K562 (cell line): ENCODE data around the gene FARP1. TPM values are rescaled to one million over a fixed set of nuclear protein-coding genes. Genes with fewer than 3 reads are reported as not detected.

ENCODE experiments used
- ATAC-seq: fragments of 200-7000 bp; cut with Tn5 transposase; 3 replicates; pipeline ENCODE4 v1.9.1; 2020; ENCODE audit warnings: moderate library complexity
- BruUV-seq: library from RNA; stranded (reverse); fragments of 400-500 nt; replicated peaks from 2 replicates; lab custom pipeline; 2021; lab: Mats Ljungman, UMichigan
- CTCF ChIA-PET: fragments of 300-600 bp; formaldehyde crosslinking; extraction: SDS; loops from one replicate; lab custom pipeline; 2021; ENCODE audit warnings: low intra/inter-chr PET ratio; lab: Yijun Ruan, JAX
- POLR2A ChIA-PET: fragments of 300-600, 350-650 bp; sonication (Branson Sonifier 250); formaldehyde crosslinking; extraction: SDS; loops from one replicate; lab custom pipeline; 2021; ENCODE audit warnings: antibody characterized with exemption, inconsistent platforms; lab: Yijun Ruan, JAX
- DNase-seq, 4 experiments: peaks; one replicate each; pipeline versions ENCODE4 v3.0.0 to v3.0.0-alpha.2; 2011 to 2018; ENCODE audit warnings: low spot score in 3 of 4, mixed read lengths in 3 of 4; ENCODE audit errors: extremely low read depth in 1 of 4
- FAIRE-seq: peaks from 2 replicates; lab custom pipeline; 2011; peaks lifted over from hg19 to GRCh38; lab: Jason Lieb, UNC
- H2AFZ ChIP-seq: 2 replicates; pipeline ENCODE4 v1.6.0; 2011; ENCODE audit warnings: low read depth, low read length, control low read depth, inconsistent platforms
- H3K27ac ChIP-seq: fragments of 200-600 bp; 3 replicates; pipeline ENCODE4 v1.8.0; 2011; ENCODE audit warnings: low read depth, mild to moderate bottlenecking, control low read depth, inconsistent platforms, low read length, moderate library complexity, mixed read lengths; ENCODE audit errors: extremely low read depth
- H3K27me3 ChIP-seq, 2 experiments: fragments of 300-600 bp in 1 of 2; 2 replicates in 1 of 2; 3 replicates in 1 of 2; pipeline versions ENCODE4 v1.6.0 to v1.8.0; 2011; ENCODE audit warnings: inconsistent platforms in 2 of 2, low read length in 2 of 2, mild to moderate bottlenecking in 1 of 2, mixed read lengths in 1 of 2, moderate library complexity in 1 of 2; ENCODE audit not compliant: control insufficient read depth in 2 of 2, insufficient read depth in 2 of 2
- H3K36me3 ChIP-seq: fragments of 300-600 bp; 3 replicates; pipeline ENCODE4 v1.8.0; 2011; ENCODE audit warnings: mild to moderate bottlenecking, low read length, inconsistent platforms; ENCODE audit not compliant: control insufficient read depth, insufficient read depth
- H3K4me1 ChIP-seq, 2 experiments: fragments of 200-600 bp in 1 of 2; replicated peaks in 1 of 2; 2 replicates in 1 of 2; 3 replicates in 1 of 2; pipeline versions ENCODE4 v1.5.1 to v1.8.0; 2011; ENCODE audit warnings: inconsistent platforms in 2 of 2, low read length in 2 of 2, mild to moderate bottlenecking in 1 of 2, mixed read lengths in 1 of 2, moderate library complexity in 1 of 2; ENCODE audit not compliant: control insufficient read depth in 2 of 2, insufficient read depth in 2 of 2
- H3K4me2 ChIP-seq: 2 replicates; pipeline ENCODE4 v1.6.1; 2011; ENCODE audit warnings: low read length, control low read depth, inconsistent platforms, mixed read lengths; ENCODE audit not compliant: insufficient read depth
- H3K4me3 ChIP-seq: fragments of 200-600 bp; sonication (generic), shearing (Covaris generic); 2 replicates; pipeline ENCODE4 v1.5.1; 2016; ENCODE audit warnings: control low read depth, inconsistent platforms
- H3K79me2 ChIP-seq: fragments of 200-600 bp; 3 replicates; pipeline ENCODE4 v1.8.0; 2011; ENCODE audit warnings: low read length, inconsistent platforms; ENCODE audit not compliant: control insufficient read depth, insufficient read depth
- H3K9ac ChIP-seq, 2 experiments: 2 replicates each; pipeline versions ENCODE4 v1.6.0 to v1.6.1; 2011; ENCODE audit warnings: low read depth in 2 of 2, low read length in 2 of 2, control low read depth in 1 of 2, inconsistent platforms in 1 of 2, mild to moderate bottlenecking in 1 of 2, mixed read lengths in 1 of 2; ENCODE audit not compliant: insufficient read depth in 1 of 2
- H3K9me1 ChIP-seq: one replicate; pipeline ENCODE4 v1.6.0; 2011; ENCODE audit warnings: inconsistent platforms, mild to moderate bottlenecking, low read length, moderate library complexity; ENCODE audit not compliant: control insufficient read depth, insufficient read depth
- H3K9me3 ChIP-seq: replicated peaks from 2 replicates; pipeline ENCODE4 v1.5.1; 2011; ENCODE audit warnings: low read depth, low read length, inconsistent platforms; ENCODE audit not compliant: control insufficient read depth, insufficient read depth
- H4K20me1 ChIP-seq: replicated peaks from 2 replicates; pipeline ENCODE4 v1.6.1; 2011; ENCODE audit warnings: low read length, inconsistent platforms, mixed read lengths; ENCODE audit not compliant: control insufficient read depth, insufficient read depth
- ARID1B ChIP-seq: fragments of 450-650 bp; IDR thresholded peaks from 2 replicates; pipeline ENCODE4 v1.6.1; 2016; ENCODE audit warnings: antibody characterized with exemption, mild to moderate bottlenecking, inconsistent platforms
- C11orf30 ChIP-seq: fragments of 450-650 bp; IDR thresholded peaks from 2 replicates; pipeline ENCODE4 v1.6.1; 2016; ENCODE audit warnings: low read depth, mild to moderate bottlenecking
- CHD1 ChIP-seq: fragments of 200-600 bp; sonication (generic); IDR thresholded peaks from one replicate; pipeline ENCODE4 v1.6.1; 2012; ENCODE audit warnings: mild to moderate bottlenecking, moderate library complexity, low read length, inconsistent platforms
- E2F5 ChIP-seq: sonication (generic); formaldehyde crosslinking; IDR thresholded peaks from 2 replicates; pipeline ENCODE4 v1.8.0; 2022; ENCODE audit warnings: mild to moderate bottlenecking, missing genetic modification reagents
- KLF13 ChIP-seq: fragments of 450-650 bp; IDR thresholded peaks from 2 replicates; pipeline ENCODE4 v1.6.1; 2016; ENCODE audit warnings: missing genetic modification characterization, low read depth, mild to moderate bottlenecking, missing compliant biosample characterization, moderate library complexity, borderline replicate concordance
- MCM5 ChIP-seq: fragments of 450-650 bp; IDR thresholded peaks from 2 replicates; pipeline ENCODE4 v1.6.1; 2016; ENCODE audit warnings: low read depth
- NFE2 ChIP-seq: IDR thresholded peaks from 2 replicates; pipeline ENCODE4 v1.6.1; 2014; ENCODE audit warnings: antibody characterized with exemption, low read depth
- TEAD4 ChIP-seq, 2 experiments: sonication (generic) in 1 of 2; formaldehyde crosslinking in 1 of 2; IDR thresholded peaks; 2 replicates each; pipeline versions ENCODE4 v1.6.1 to v1.8.0; 2012 to 2022; ENCODE audit warnings: borderline replicate concordance in 1 of 2, inconsistent platforms in 1 of 2, low read length in 1 of 2, mild to moderate bottlenecking in 1 of 2, missing genetic modification reagents in 1 of 2
- ZNF316 ChIP-seq: fragments of 450-650 bp; IDR thresholded peaks from 2 replicates; pipeline ENCODE4 v1.6.1; 2016
- WGBS: fragments of 100-300 bp; shearing (Covaris generic); methylation state at CpG from one replicate; pipeline ENCODE4 v1.1.6; 2016; ENCODE audit warnings: low coverage, mixed read lengths; ENCODE audit not compliant: insufficient coverage; ENCODE audit errors: missing lambda C conversion rate; 5-methylcytosine and 5-hydroxymethylcytosine counted together
- in situ Hi-C: fragments of 300-500 bp; cut with MboI; formaldehyde crosslinking; loops from 4 replicates; pipeline ENCODE4 v1.15.0; 2018; ENCODE audit warnings: inconsistent platforms, mixed read lengths
- intact Hi-C: fragments of 100-400 bp; cut with micrococcal nuclease; formaldehyde crosslinking; loops from 2 replicates; pipeline ENCODE4 v1.14.2; 2022
- polyA plus RNA-seq, 8 experiments: library from polyadenylated mRNA; depleted of rRNA in 4 of 8; stranded (reverse) in 5 of 8; unstranded in 3 of 8; fragments of >200 nt; fragmentation: Nextera tagmentation in 2 of 8; fragmentation: Illumina TruSeq in 1 of 8; extraction: Ambion mirVana in 2 of 8; extraction: Trizol in 1 of 8; gene quantifications; 2 replicates each; pipeline versions ENCODE4 v1.2.1 to v1.2.3, GENCODE V29; 2011 to 2014; ENCODE audit warnings: inconsistent platforms in 1 of 8, missing spikeins in 1 of 8
- total RNA-seq, 7 experiments: library from RNA; depleted of rRNA in 6 of 7; stranded (reverse); fragments of >200 nt in 6 of 7; fragmentation: Illumina TruSeq in 2 of 7; extraction: Trizol in 2 of 7; gene quantifications; 2 replicates each; pipeline versions ENCODE4 v1.2.1 to v1.2.3, GENCODE V29; 2011 to 2021; ENCODE audit warnings: low replicate concordance in 1 of 7

The FARP1 gene
- total and polyA plus RNA-seq, 9 of the 15 experiments (the other 6 are each of a cell fraction or from before 2014, with no cell fraction given): 0.03 to 0.29 (median 0.05) TPM; not detected in 3

GRCh38 chr13:98133946-98134345 is 8.9 kb upstream of the FARP1 start:
- intact Hi-C loops: no loop called here
- peak in 2 of 4 experiments; percentile 10 to 25 for DNase-seq
- no peaks in the 10 kb centered on the region; a peak in 1 of 5 replicates for H3K4me1 ChIP-seq
- in situ Hi-C loops: no loop called here
- FAIRE-seq: no peak
- TF ChIP-seq MCM5 (no peak), TEAD4 (IDR thresholded peaks at IDR 0.05; ENCODE audit: low read length) (peak; percentile 45; the same call in 1 of the 2 replicates), TEAD4 (CRISPR knock-in tag; IDR thresholded peaks at IDR 0.05; ENCODE audit: borderline replicate concordance) (no peak), CHD1 (no peak), KLF13 (tag) (no peak), NFE2 (peak; percentile 72), ARID1B (peak; percentile 50)
- TF ChIP-seq, all 486 proteins: peak for 3
- Histone ChIP-seq H3K36me3 (no peaks in the 10 kb centered on the region), H3K9me1 (no peaks in the 10 kb centered on the region), H3K9ac (no peak overlapping the region), H3K27ac (no peak overlapping the region), H3K4me3 (no peak overlapping the region), H3K9me3 (no peaks in the 10 kb centered on the region), H2AFZ (no peak overlapping the region), H3K27me3 (no peaks in the 10 kb centered on the region), H4K20me1 (no peaks in the 10 kb centered on the region), H3K79me2 (no peaks in the 10 kb centered on the region), H3K4me2 (no peak overlapping the region)
- ATAC-seq: peak; percentile 66
- BruUV-seq: no TSS peak
- POLR2A ChIA-PET: interaction anchor here (0.6 kb wide), 1 partner anchor 8 kb away, joined by 3 read pairs; no protein-coding TSS in a partner anchor
- CTCF ChIA-PET: no interaction called here
- WGBS: 0% methylated on average over 3 of the region's 3 CpGs

GRCh38 chr13:98134901-98135300 is 8.0 kb upstream of the FARP1 start:
- H3K79me2 ChIP-seq: no peaks in the 10 kb centered on the region
- H3K4me1 ChIP-seq: no peaks in the 10 kb centered on the region; a peak in 1 of 5 replicates
- POLR2A ChIA-PET: no interaction called here
- no peak overlapping the region for H3K27ac ChIP-seq
- in situ Hi-C loops: no loop called here
- ATAC-seq: no peak
- no peaks in the 10 kb centered on the region for H4K20me1 ChIP-seq
- H3K9me1 ChIP-seq: no peaks in the 10 kb centered on the region
- WGBS: 6% methylated on average over 1 of the region's 1 CpG
- H3K9ac ChIP-seq: no peak overlapping the region
- H3K36me3 ChIP-seq: no peaks in the 10 kb centered on the region
- no TSS peak for BruUV-seq
- no peak overlapping the region for H3K4me2 ChIP-seq
- no peak for FAIRE-seq
- intact Hi-C loops: no loop called here
- TF ChIP-seq E2F5 (CRISPR knock-in tag) (no peak), C11orf30 (peak; percentile 25; the same call in 1 of the 2 replicates), ZNF316 (peak; percentile 21; the same call in 1 of the 2 replicates)
- CTCF ChIA-PET: no interaction called here
- no peak overlapping the region for H2AFZ ChIP-seq
- H3K4me3 ChIP-seq: no peak overlapping the region
- no peaks in the 10 kb centered on the region for H3K9me3 ChIP-seq
- H3K27me3 ChIP-seq: no peaks in the 10 kb centered on the region
- no peak for DNase-seq
